HEK293 (cell line): ENCODE measurements around the gene HS6ST3.

Source experiments
- CTCF ChIA-PET: fragments of 350-600 bp; formaldehyde crosslinking; extraction: SDS; loops from one replicate; lab custom pipeline; 2021; ENCODE audit warnings: antibody characterized with exemption; lab: Yijun Ruan, JAX
- POLR2A ChIA-PET: fragments of 300-600 bp; formaldehyde crosslinking; extraction: SDS; loops from one replicate; lab custom pipeline; 2020; ENCODE audit warnings: antibody characterized with exemption, inconsistent platforms; lab: Yijun Ruan, JAX
- H3K27ac ChIP-seq: fragments of 200-500 bp; sonication (Bioruptor generic); 2 replicates; pipeline ENCODE4 v1.5.1; 2014; ENCODE audit warnings: low read depth, low read length, control low read depth, inconsistent platforms; ENCODE audit errors: extremely low read depth
- H3K36me3 ChIP-seq, 2 experiments: fragments of 200-500 bp in 1 of 2; sonication (Bioruptor generic) in 1 of 2; 1 replicate in 1 of 2; 2 replicates in 1 of 2; pipeline ENCODE4 v1.5.1; 2014 to 2017; ENCODE audit warnings: inconsistent platforms in 2 of 2, low read length in 2 of 2; ENCODE audit not compliant: control insufficient read depth in 2 of 2, insufficient read depth in 1 of 2
- H3K4me1 ChIP-seq: fragments of 200-500 bp; sonication (Bioruptor generic); 2 replicates; pipeline ENCODE4 v1.5.1; 2014; ENCODE audit warnings: mild to moderate bottlenecking, low read length, inconsistent platforms; ENCODE audit not compliant: control insufficient read depth, insufficient read depth
- H3K4me3 ChIP-seq: 2 replicates; pipeline ENCODE4 v1.5.1; 2011; ENCODE audit warnings: low read depth, mild to moderate bottlenecking, control low read depth, low read length, moderate library complexity
- H3K9me3 ChIP-seq: fragments of 200-500 bp; sonication (Bioruptor generic); 2 replicates; pipeline ENCODE4 v1.5.1; 2014; ENCODE audit warnings: low read depth, low read length, inconsistent platforms; ENCODE audit not compliant: control insufficient read depth, insufficient read depth
- AEBP2 ChIP-seq: fragments of 450-650 bp; formaldehyde crosslinking; IDR thresholded peaks from 2 replicates; pipeline ENCODE4 v1.5.1; 2016; ENCODE audit warnings: missing biosample characterization, missing genetic modification characterization, borderline replicate concordance
- ZFP41 ChIP-seq: fragments of 450-650 bp; formaldehyde crosslinking; IDR thresholded peaks from 2 replicates; pipeline ENCODE4 v1.5.1; 2016; ENCODE audit warnings: missing biosample characterization, missing genetic modification characterization, borderline replicate concordance
- ZIC2 ChIP-seq: fragments of 450-650 bp; formaldehyde crosslinking; IDR thresholded peaks from 2 replicates; pipeline ENCODE4 v1.5.1; 2016; ENCODE audit warnings: missing biosample characterization, missing genetic modification characterization

Gene HS6ST3

GRCh38 chr13:96880419-96880818 lies 790.5 kb downstream of the HS6ST3 start:
- CTCF ChIA-PET, result interaction anchor here (1.0 kb wide), 1 partner anchor 62 kb away, joined by 3 read pairs; no protein-coding TSS in a partner anchor
- no peaks in the 10 kb centered on the region for H3K36me3 ChIP-seq
- no peak overlapping the region for H3K4me3 ChIP-seq
- H3K27ac ChIP-seq, result no peak overlapping the region
- TF ChIP-seq AEBP2 (tag by site-specific recombination) (no peak), ZFP41 (no peak), ZIC2 (tag by site-specific recombination) (no peak)
- POLR2A ChIA-PET, result no interaction called here
- H3K9me3 ChIP-seq, result no peaks in the 10 kb centered on the region
- H3K4me1 ChIP-seq, result no peaks in the 10 kb centered on the region
